Liver (tissue), 9 donors: ENCODE measurements around the gene ZDHHC20. TPM values are rescaled to one million over a fixed set of nuclear protein-coding genes. Genes with fewer than 3 reads are reported as not detected.
A peak's percentile ranks its signal among the peaks of the same experiment; 100 is the strongest.

ENCODE experiments used
- DNase-seq: peaks from one replicate; pipeline ENCODE4 v3.0.0-alpha.2; 2017; ENCODE audit warnings: low spot score
- H3K27ac ChIP-seq, 2 donors: one replicate each; pipeline ENCODE4 v1.7.0; 2013; ENCODE audit warnings: inconsistent platforms in 2 of 2, low read length in 2 of 2, control low read depth in 1 of 2, low read depth in 1 of 2, mild to moderate bottlenecking in 1 of 2
- H3K27me3 ChIP-seq, 4 donors: one replicate each; pipeline versions ENCODE4 v1.6.1 to v1.7.0; 2013; ENCODE audit warnings: low read length in 3 of 4, inconsistent platforms in 1 of 4, mild to moderate bottlenecking in 1 of 4, moderate library complexity in 1 of 4; ENCODE audit not compliant: control insufficient read depth in 4 of 4, insufficient read depth in 4 of 4
- H3K36me3 ChIP-seq, 4 donors: one replicate each; pipeline versions ENCODE4 v1.6.1 to v1.7.0; 2013; ENCODE audit warnings: low read length in 3 of 4, mild to moderate bottlenecking in 3 of 4, low read depth in 1 of 4, moderate library complexity in 1 of 4; ENCODE audit not compliant: control insufficient read depth in 4 of 4, insufficient read depth in 3 of 4
- H3K4me1 ChIP-seq, 4 donors: one replicate each; pipeline versions ENCODE4 v1.6.1 to v1.7.0; 2013; ENCODE audit warnings: low read length in 3 of 4, mild to moderate bottlenecking in 3 of 4, moderate library complexity in 1 of 4; ENCODE audit not compliant: control insufficient read depth in 4 of 4, insufficient read depth in 4 of 4
- H3K4me3 ChIP-seq, 3 donors: one replicate each; pipeline versions ENCODE4 v1.6.1 to v1.7.0; 2013; ENCODE audit warnings: low read length in 3 of 3, control low read depth in 1 of 3, low read depth in 1 of 3, mild to moderate bottlenecking in 1 of 3
- H3K9ac ChIP-seq, 2 donors: one replicate each; pipeline ENCODE4 v1.7.0; 2013; ENCODE audit warnings: low read length in 2 of 2, mild to moderate bottlenecking in 2 of 2, moderate library complexity in 2 of 2, control low read depth in 1 of 2, low read depth in 1 of 2
- H3K9me3 ChIP-seq, 4 donors: one replicate each; pipeline versions ENCODE4 v1.6.1 to v1.7.0; 2013; ENCODE audit warnings: low read length in 3 of 4; ENCODE audit not compliant: control insufficient read depth in 4 of 4
- FOXA1 ChIP-seq: IDR thresholded peaks from 2 replicates; pipeline ENCODE4 v1.6.1; 2016; ENCODE audit warnings: antibody characterized with exemption
- FOXA2 ChIP-seq: IDR thresholded peaks from 2 replicates; pipeline ENCODE4 v1.6.1; 2016; ENCODE audit warnings: antibody characterized with exemption
- HNF4A ChIP-seq, 2 donors: conservative IDR thresholded peaks; 2 replicates each; pipeline ENCODE4 v1.6.1; 2016; ENCODE audit warnings: antibody characterized with exemption in 2 of 2, mild to moderate bottlenecking in 2 of 2
- NR2F2 ChIP-seq: IDR thresholded peaks from 2 replicates; pipeline ENCODE4 v1.6.1; 2016; ENCODE audit warnings: antibody characterized with exemption
- RAD21 ChIP-seq, 2 donors: IDR thresholded peaks; 2 replicates each; pipeline ENCODE4 v1.6.1; 2016; ENCODE audit warnings: antibody characterized with exemption in 2 of 2, mild to moderate bottlenecking in 2 of 2
- RXRA ChIP-seq, 2 donors: IDR thresholded peaks; 2 replicates each; pipeline ENCODE4 v1.6.1; 2017 to 2018; ENCODE audit warnings: antibody characterized with exemption in 2 of 2, mild to moderate bottlenecking in 1 of 2
- SP1 ChIP-seq: IDR thresholded peaks from 2 replicates; pipeline ENCODE4 v1.6.1; 2018; ENCODE audit warnings: antibody characterized with exemption, mild to moderate bottlenecking
- YY1 ChIP-seq: IDR thresholded peaks from 2 replicates; pipeline ENCODE4 v1.6.1; 2016; ENCODE audit warnings: antibody characterized with exemption, mild to moderate bottlenecking
- WGBS: extraction: QIAGEN DNeasy Blood & Tissue Kit; methylation state at CpG from one replicate; pipeline ENCODE4 v1.1.7; 2013; 5-methylcytosine and 5-hydroxymethylcytosine counted together
- polyA plus RNA-seq, 2 donors: library from polyadenylated mRNA; stranded (reverse) in 1 of 2; unstranded in 1 of 2; fragments of 200-250 nt in 1 of 2; fragments of >200 nt in 1 of 2; fragmentation: Nextera tagmentation in 1 of 2; extraction: Ambion mirVana in 1 of 2; gene quantifications; one replicate each; pipeline versions ENCODE4 v1.2.1 to v1.2.3, GENCODE V29; 2013 to 2015
- total RNA-seq, 2 donors: library from RNA; depleted of rRNA; stranded (reverse); fragments of >200 nt; gene quantifications; one replicate each; pipeline ENCODE4 v1.2.3, GENCODE V29; 2014
- TF ChIP-seq, protein P1 (sequence below): fragments of 150-350 bp; IDR thresholded peaks from 2 replicates; pipeline ENCODE4 v1.5.1; 2017; ENCODE audit warnings: improper control_type of control experiment, low read depth, low read length; ENCODE audit not compliant: missing input control
- TF ChIP-seq, protein P2 (sequence below): IDR thresholded peaks from 2 replicates; pipeline ENCODE4 v1.6.1; 2016; ENCODE audit warnings: antibody characterized with exemption
- TF ChIP-seq, protein P3 (sequence below): IDR thresholded peaks from 2 replicates; pipeline ENCODE4 v1.6.1; 2016; ENCODE audit warnings: antibody characterized with exemption
- TF ChIP-seq, protein P4 (sequence below): IDR thresholded peaks from 2 replicates; pipeline ENCODE4 v1.6.1; 2016; ENCODE audit warnings: antibody characterized with exemption
- donor health status: healthy.
- donor health status: healthy.
- donor health status: healthy.
- donor health status: healthy.
- donor health status: healthy.

ZDHHC20 gene
- total and polyA plus RNA-seq, 4 donors = 7.7 to 55.4 (median 18.6) TPM

DNA sequence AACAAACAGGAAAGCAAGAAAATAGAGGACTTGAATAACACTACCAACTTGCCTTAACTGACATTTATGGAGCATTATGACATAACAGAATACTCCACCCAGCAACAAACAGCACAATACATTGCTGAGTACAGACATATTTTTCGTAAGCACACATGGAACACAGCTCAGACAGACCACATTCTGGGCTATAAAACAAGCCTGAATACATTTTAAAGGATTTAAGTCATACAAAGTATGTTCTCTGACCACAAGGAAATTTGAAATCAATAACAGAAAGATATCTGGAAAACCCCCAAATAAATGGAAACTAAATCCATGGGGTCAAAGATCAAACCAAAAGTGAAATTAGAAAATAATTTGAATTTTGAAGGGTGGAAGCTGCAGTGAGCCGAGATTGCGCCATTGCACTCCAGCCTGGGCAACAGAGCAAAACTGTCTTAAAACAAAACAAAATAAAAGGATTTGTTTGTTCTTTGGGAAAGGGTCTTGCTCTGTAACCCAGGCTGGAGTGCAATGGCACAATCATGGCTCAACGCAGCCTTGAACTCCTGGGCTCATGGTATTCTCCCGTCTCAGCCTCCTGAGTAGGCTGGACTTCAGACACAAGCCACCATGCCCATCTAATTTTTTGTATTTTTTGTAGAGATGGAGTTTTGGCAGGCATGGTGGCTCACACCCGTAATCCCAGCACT, 5.6 kb downstream of the ZDHHC20 start:
- 57% methylated on average over 6 of the region's 6 CpGs for WGBS
- Histone ChIP-seq H3K36me3 (no peaks in the 10 kb centered on the region), H3K27me3 (no peaks in the 10 kb centered on the region), H3K9me3 (no peaks in the 10 kb centered on the region), H3K27ac (no peak overlapping the region), H3K9ac (no peak overlapping the region), H3K4me1 (peaks cover 7 to 22% (median 9%) of the 10 kb centered on the region in 4 donors), H3K4me3 (no peak overlapping the region)
- DNase-seq = no peak
- TF ChIP-seq, protein P1, sequence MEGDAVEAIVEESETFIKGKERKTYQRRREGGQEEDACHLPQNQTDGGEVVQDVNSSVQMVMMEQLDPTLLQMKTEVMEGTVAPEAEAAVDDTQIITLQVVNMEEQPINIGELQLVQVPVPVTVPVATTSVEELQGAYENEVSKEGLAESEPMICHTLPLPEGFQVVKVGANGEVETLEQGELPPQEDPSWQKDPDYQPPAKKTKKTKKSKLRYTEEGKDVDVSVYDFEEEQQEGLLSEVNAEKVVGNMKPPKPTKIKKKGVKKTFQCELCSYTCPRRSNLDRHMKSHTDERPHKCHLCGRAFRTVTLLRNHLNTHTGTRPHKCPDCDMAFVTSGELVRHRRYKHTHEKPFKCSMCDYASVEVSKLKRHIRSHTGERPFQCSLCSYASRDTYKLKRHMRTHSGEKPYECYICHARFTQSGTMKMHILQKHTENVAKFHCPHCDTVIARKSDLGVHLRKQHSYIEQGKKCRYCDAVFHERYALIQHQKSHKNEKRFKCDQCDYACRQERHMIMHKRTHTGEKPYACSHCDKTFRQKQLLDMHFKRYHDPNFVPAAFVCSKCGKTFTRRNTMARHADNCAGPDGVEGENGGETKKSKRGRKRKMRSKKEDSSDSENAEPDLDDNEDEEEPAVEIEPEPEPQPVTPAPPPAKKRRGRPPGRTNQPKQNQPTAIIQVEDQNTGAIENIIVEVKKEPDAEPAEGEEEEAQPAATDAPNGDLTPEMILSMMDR = no peak
- no peak for TF ChIP-seq YY1
- no peak for TF ChIP-seq FOXA1
- TF ChIP-seq HNF4A (conservative IDR thresholded peaks at IDR 0.05) = peak; percentile 23 to 34

DNA sequence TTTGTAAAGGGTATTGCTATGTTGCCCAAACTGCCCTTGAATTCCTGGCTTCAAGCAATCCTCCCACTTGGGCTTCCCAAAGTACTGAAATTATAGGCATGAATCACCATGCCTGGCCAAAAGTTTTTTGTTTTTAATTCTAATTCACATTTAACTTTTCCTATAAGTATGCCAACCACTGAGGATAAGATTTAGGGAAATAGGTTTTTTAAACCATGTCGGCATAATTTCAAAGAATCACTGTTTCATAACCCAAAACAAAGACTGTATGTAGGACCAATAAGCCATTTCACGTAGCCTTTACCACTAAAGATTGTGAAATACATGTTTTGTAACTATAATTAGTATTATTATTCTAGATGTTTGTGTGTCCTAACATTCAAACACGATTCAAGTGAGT, 8.2 kb downstream of the ZDHHC20 start:
- DNase-seq = no peak
- TF ChIP-seq, protein P2, sequence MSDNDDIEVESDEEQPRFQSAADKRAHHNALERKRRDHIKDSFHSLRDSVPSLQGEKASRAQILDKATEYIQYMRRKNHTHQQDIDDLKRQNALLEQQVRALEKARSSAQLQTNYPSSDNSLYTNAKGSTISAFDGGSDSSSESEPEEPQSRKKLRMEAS = no peak
- TF ChIP-seq RXRA (IDR thresholded peaks at IDR 0.05) (no peak), FOXA2 (no peak), SP1 (no peak)
- Histone ChIP-seq H3K4me3 (no peak overlapping the region), H3K4me1 (peaks cover 0 to 8% (median 1%) of the 10 kb centered on the region in 4 donors), H3K27me3 (no peaks in the 10 kb centered on the region), H3K9me3 (no peaks in the 10 kb centered on the region), H3K27ac (no peak overlapping the region), H3K36me3 (no peaks in the 10 kb centered on the region), H3K9ac (no peak overlapping the region)
- 81% methylated on average over 3 of the region's 3 CpGs for WGBS

DNA sequence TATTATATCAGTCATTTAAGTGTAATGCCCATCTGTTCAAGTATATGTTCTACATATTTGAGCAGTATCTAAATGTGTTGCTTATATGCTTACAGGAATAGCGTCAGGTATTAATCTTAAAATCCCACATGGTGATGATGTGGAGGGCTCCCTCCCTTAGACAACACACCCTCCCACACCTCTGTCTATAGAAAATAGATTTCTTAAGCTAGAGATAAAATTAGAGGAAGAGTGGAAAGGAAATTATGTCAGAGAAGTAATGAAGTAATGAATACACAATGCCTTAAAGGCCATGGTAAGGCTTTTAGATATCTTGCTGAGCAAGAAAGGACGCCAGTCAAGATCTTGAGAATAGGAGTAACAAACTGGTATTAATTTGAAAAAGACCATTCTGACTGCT, 12.4 kb downstream of the ZDHHC20 start:
- TF ChIP-seq, protein P3, sequence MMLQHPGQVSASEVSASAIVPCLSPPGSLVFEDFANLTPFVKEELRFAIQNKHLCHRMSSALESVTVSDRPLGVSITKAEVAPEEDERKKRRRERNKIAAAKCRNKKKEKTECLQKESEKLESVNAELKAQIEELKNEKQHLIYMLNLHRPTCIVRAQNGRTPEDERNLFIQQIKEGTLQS = no peak
- TF ChIP-seq HNF4A (conservative IDR thresholded peaks at IDR 0.05) = no peak
- TF ChIP-seq, protein P4, sequence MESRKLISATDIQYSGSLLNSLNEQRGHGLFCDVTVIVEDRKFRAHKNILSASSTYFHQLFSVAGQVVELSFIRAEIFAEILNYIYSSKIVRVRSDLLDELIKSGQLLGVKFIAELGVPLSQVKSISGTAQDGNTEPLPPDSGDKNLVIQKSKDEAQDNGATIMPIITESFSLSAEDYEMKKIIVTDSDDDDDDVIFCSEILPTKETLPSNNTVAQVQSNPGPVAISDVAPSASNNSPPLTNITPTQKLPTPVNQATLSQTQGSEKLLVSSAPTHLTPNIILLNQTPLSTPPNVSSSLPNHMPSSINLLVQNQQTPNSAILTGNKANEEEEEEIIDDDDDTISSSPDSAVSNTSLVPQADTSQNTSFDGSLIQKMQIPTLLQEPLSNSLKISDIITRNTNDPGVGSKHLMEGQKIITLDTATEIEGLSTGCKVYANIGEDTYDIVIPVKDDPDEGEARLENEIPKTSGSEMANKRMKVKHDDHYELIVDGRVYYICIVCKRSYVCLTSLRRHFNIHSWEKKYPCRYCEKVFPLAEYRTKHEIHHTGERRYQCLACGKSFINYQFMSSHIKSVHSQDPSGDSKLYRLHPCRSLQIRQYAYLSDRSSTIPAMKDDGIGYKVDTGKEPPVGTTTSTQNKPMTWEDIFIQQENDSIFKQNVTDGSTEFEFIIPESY = no peak
- TF ChIP-seq YY1 = no peak
- no peak for TF ChIP-seq RXRA (IDR thresholded peaks at IDR 0.05)
- no peak for TF ChIP-seq FOXA1
- TF ChIP-seq RAD21 (IDR thresholded peaks at IDR 0.05) = no peak
- TF ChIP-seq, protein P1 = no peak
- no peak for TF ChIP-seq NR2F2
- WGBS = 96% methylated on average over 2 of the region's 2 CpGs
- no peak for DNase-seq
- Histone ChIP-seq H3K27ac (no peak overlapping the region), H3K4me1 (no peaks in the 10 kb centered on the region), H3K36me3 (no peaks in the 10 kb centered on the region), H3K27me3 (no peaks in the 10 kb centered on the region), H3K9ac (no peak overlapping the region), H3K4me3 (no peak overlapping the region), H3K9me3 (no peaks in the 10 kb centered on the region)
